HepG2 (cell line): Measurements from ENCODE around the gene MEAK7. TPM values are rescaled to one million over a fixed set of nuclear protein-coding genes. Genes with fewer than 3 reads are reported as not detected.

ENCODE experiments used
- ATAC-seq: fragments of 200-7000 bp; cut with Tn5 transposase; 3 replicates; pipeline ENCODE4 v1.9.1; 2020; ENCODE audit warnings: mild to moderate bottlenecking, moderate library complexity
- BruUV-seq: library from RNA; stranded (reverse); fragments of 400-500 nt; replicated peaks from 2 replicates; lab custom pipeline; 2021; lab: Mats Ljungman, UMichigan
- CTCF ChIA-PET: fragments of 300-600 bp; formaldehyde crosslinking; extraction: SDS; loops from one replicate; lab custom pipeline; 2021; ENCODE audit warnings: low total read pairs, inconsistent platforms, low intra/inter-chr PET ratio; lab: Yijun Ruan, JAX
- POLR2A ChIA-PET: fragments of 350-600 bp; sonication (Branson Sonifier 250); formaldehyde crosslinking; loops from one replicate; lab custom pipeline; 2020; ENCODE audit warnings: antibody characterized with exemption, inconsistent platforms; lab: Yijun Ruan, JAX
- DNase-seq: peaks from one replicate; pipeline ENCODE4 v3.0.0-alpha.2; 2015; ENCODE audit warnings: low spot score
- FAIRE-seq: peaks from 3 replicates; lab custom pipeline; 2011; peaks lifted over from hg19 to GRCh38; lab: Jason Lieb, UNC
- H2AFZ ChIP-seq: one replicate; pipeline ENCODE4 v1.6.1; 2011; ENCODE audit warnings: low read length, inconsistent platforms
- H3K27ac ChIP-seq: fragments of 300-600 bp; 3 replicates; pipeline ENCODE4 v1.8.0; 2011; ENCODE audit warnings: mixed run types, mild to moderate bottlenecking, mixed read lengths, low read length, inconsistent platforms; ENCODE audit not compliant: insufficient read depth; ENCODE audit errors: extremely low read length
- H3K27me3 ChIP-seq, 2 experiments: fragments of 200-600 bp in 1 of 2; 2 replicates in 1 of 2; 3 replicates in 1 of 2; pipeline versions ENCODE4 v1.6.0 to v1.8.0; 2011; ENCODE audit warnings: low read length in 2 of 2, mild to moderate bottlenecking in 2 of 2, moderate library complexity in 2 of 2, inconsistent platforms in 1 of 2; ENCODE audit not compliant: insufficient read depth in 2 of 2, control insufficient read depth in 1 of 2
- H3K36me3 ChIP-seq, 2 experiments: fragments of 200-600 bp in 1 of 2; replicated peaks in 1 of 2; 2 replicates in 1 of 2; 3 replicates in 1 of 2; pipeline versions ENCODE4 v1.5.1 to v1.8.0; 2011; ENCODE audit warnings: low read length in 2 of 2, inconsistent platforms in 1 of 2; ENCODE audit not compliant: insufficient read depth in 2 of 2, control insufficient read depth in 1 of 2
- H3K4me1 ChIP-seq: 2 replicates; pipeline ENCODE4 v1.5.1; 2012; ENCODE audit warnings: low read length, inconsistent platforms; ENCODE audit not compliant: insufficient read depth
- H3K4me2 ChIP-seq: 2 replicates; pipeline ENCODE4 v1.6.0; 2011; ENCODE audit warnings: low read depth, low read length, inconsistent platforms
- H3K4me3 ChIP-seq, 3 experiments: fragments of 200-600 bp in 1 of 3; sonication (generic), shearing (Covaris generic) in 1 of 3; replicated peaks in 1 of 3; 2 replicates each; pipeline ENCODE4 v1.5.1; 2011 to 2016; ENCODE audit warnings: low read length in 3 of 3, inconsistent platforms in 2 of 3, low read depth in 2 of 3, mild to moderate bottlenecking in 2 of 3, control low read depth in 1 of 3, mixed read lengths in 1 of 3; ENCODE audit not compliant: insufficient read depth in 1 of 3
- H3K79me2 ChIP-seq: one replicate; pipeline ENCODE4 v1.6.1; 2011; ENCODE audit warnings: low read length, inconsistent platforms; ENCODE audit not compliant: insufficient read depth
- H3K9ac ChIP-seq: 2 replicates; pipeline ENCODE4 v1.6.0; 2011; ENCODE audit warnings: mild to moderate bottlenecking, low read depth, low read length, inconsistent platforms; ENCODE audit not compliant: insufficient read depth
- H3K9me3 ChIP-seq: 2 replicates; pipeline ENCODE4 v1.5.1; 2012; ENCODE audit warnings: mild to moderate bottlenecking, low read length
- H4K20me1 ChIP-seq: 2 replicates; pipeline ENCODE4 v1.6.0; 2011; ENCODE audit warnings: inconsistent platforms, mild to moderate bottlenecking, low read length, moderate library complexity; ENCODE audit not compliant: insufficient read depth
- HIVEP1 ChIP-seq: sonication (generic); formaldehyde crosslinking; IDR thresholded peaks from 2 replicates; pipeline ENCODE4 v1.4.0; 2020; ENCODE audit warnings: mild to moderate bottlenecking, missing genetic modification reagents
- HMGA1 ChIP-seq: sonication (generic); formaldehyde crosslinking; conservative IDR thresholded peaks from 2 replicates; pipeline ENCODE4 v1.4.0; 2020; ENCODE audit warnings: missing genetic modification reagents
- MAZ ChIP-seq, 2 experiments: sonication (generic) in 1 of 2; formaldehyde crosslinking in 1 of 2; IDR thresholded peaks; 2 replicates each; pipeline versions ENCODE4 v1.5.0 to v1.6.1; 2012 to 2020; ENCODE audit warnings: low read depth in 2 of 2, mild to moderate bottlenecking in 2 of 2, borderline replicate concordance in 1 of 2, improper control_type of control experiment in 1 of 2, low read length in 1 of 2, missing genetic modification reagents in 1 of 2, moderate library complexity in 1 of 2
- MEF2D ChIP-seq: sonication (generic); formaldehyde crosslinking; IDR thresholded peaks from 2 replicates; pipeline ENCODE4 v1.5.1; 2020; ENCODE audit warnings: mild to moderate bottlenecking, missing genetic modification reagents
- NKX3-1 ChIP-seq: sonication (generic); formaldehyde crosslinking; IDR thresholded peaks from 2 replicates; pipeline ENCODE4 v1.5.0; 2020; ENCODE audit warnings: missing genetic modification reagents
- NR2F6 ChIP-seq, 2 experiments: IDR thresholded peaks; 2 replicates each; pipeline ENCODE4 v1.6.1; 2016; ENCODE audit warnings: antibody characterized with exemption in 1 of 2, mild to moderate bottlenecking in 1 of 2
- PAWR ChIP-seq: sonication (generic); formaldehyde crosslinking; IDR thresholded peaks from 2 replicates; pipeline ENCODE4 v1.4.0; 2020; ENCODE audit warnings: missing genetic modification reagents, mild to moderate bottlenecking, borderline replicate concordance
- ZFP36L2 ChIP-seq: sonication (generic); formaldehyde crosslinking; IDR thresholded peaks from 2 replicates; pipeline ENCODE4 v1.4.0; 2020; ENCODE audit warnings: missing genetic modification reagents
- ZNF251 ChIP-seq: sonication (generic); formaldehyde crosslinking; IDR thresholded peaks from 2 replicates; pipeline ENCODE4 v1.9.0; 2021; ENCODE audit warnings: mild to moderate bottlenecking, missing genetic modification reagents
- ZNF256 ChIP-seq: sonication (generic); formaldehyde crosslinking; conservative IDR thresholded peaks from 2 replicates; pipeline ENCODE4 v1.4.0; 2020; ENCODE audit warnings: missing genetic modification reagents
- ZNF329 ChIP-seq: sonication (generic); formaldehyde crosslinking; IDR thresholded peaks from 2 replicates; pipeline ENCODE4 v1.9.0; 2021; ENCODE audit warnings: low read depth, mild to moderate bottlenecking, missing genetic modification reagents
- ZNF777 ChIP-seq: sonication (generic); formaldehyde crosslinking; IDR thresholded peaks from 2 replicates; pipeline ENCODE4 v1.4.0; 2020; ENCODE audit warnings: missing genetic modification reagents
- WGBS: methylation state at CpG from one replicate; pipeline ENCODE4 v1.1.6; 2017; ENCODE audit warnings: low lambda C conversion rate; 5-methylcytosine and 5-hydroxymethylcytosine counted together
- in situ Hi-C: cut with HindIII; loops from 2 replicates; pipeline ENCODE4 v1.10.0; 2017; ENCODE audit warnings: low pct_unique_long_range_greater_than_20kb; ENCODE audit not compliant: extremely low pct_ligation_motif_present
- intact Hi-C: fragments of 100-400 bp; cut with micrococcal nuclease; formaldehyde crosslinking; loops from one replicate; pipeline ENCODE4 v1.10.0; 2022; ENCODE audit not compliant: unreplicated experiment
- polyA plus RNA-seq, 8 experiments: library from polyadenylated mRNA; depleted of rRNA in 3 of 8; stranded (reverse) in 7 of 8; unstranded in 1 of 8; fragments of >200 nt; fragmentation: Illumina TruSeq in 4 of 8; extraction: Trizol in 4 of 8; gene quantifications; 2 replicates each; pipeline versions ENCODE4 v1.2.1 to v1.2.3, GENCODE V29; 2011 to 2016; ENCODE audit warnings: low read depth in 4 of 8, missing spikeins in 1 of 8, mixed read lengths in 1 of 8; ENCODE audit not compliant: insufficient read depth in 1 of 8
- total RNA-seq, 5 experiments: library from RNA; depleted of rRNA; stranded (reverse); fragments of >200 nt; fragmentation: Illumina TruSeq; extraction: Trizol; gene quantifications; 2 replicates each; pipeline ENCODE4 v1.2.3, GENCODE V29; 2016; ENCODE audit warnings: low read depth in 1 of 5
- TF ChIP-seq, protein P1 (sequence below): sonication (generic); formaldehyde crosslinking; IDR thresholded peaks from 2 replicates; pipeline ENCODE4 v1.5.1; 2020; ENCODE audit warnings: missing genetic modification reagents, mild to moderate bottlenecking, borderline replicate concordance
- TF ChIP-seq, protein P2 (sequence below): sonication (generic); formaldehyde crosslinking; IDR thresholded peaks from 2 replicates; pipeline ENCODE4 v1.9.0; 2021; ENCODE audit warnings: mild to moderate bottlenecking, missing genetic modification reagents

Gene MEAK7
- total and polyA plus RNA-seq, 2 of the 13 experiments (the other 11 are each of a cell fraction or from before 2014, with no cell fraction given) = 11.8 to 14.7 TPM

DNA sequence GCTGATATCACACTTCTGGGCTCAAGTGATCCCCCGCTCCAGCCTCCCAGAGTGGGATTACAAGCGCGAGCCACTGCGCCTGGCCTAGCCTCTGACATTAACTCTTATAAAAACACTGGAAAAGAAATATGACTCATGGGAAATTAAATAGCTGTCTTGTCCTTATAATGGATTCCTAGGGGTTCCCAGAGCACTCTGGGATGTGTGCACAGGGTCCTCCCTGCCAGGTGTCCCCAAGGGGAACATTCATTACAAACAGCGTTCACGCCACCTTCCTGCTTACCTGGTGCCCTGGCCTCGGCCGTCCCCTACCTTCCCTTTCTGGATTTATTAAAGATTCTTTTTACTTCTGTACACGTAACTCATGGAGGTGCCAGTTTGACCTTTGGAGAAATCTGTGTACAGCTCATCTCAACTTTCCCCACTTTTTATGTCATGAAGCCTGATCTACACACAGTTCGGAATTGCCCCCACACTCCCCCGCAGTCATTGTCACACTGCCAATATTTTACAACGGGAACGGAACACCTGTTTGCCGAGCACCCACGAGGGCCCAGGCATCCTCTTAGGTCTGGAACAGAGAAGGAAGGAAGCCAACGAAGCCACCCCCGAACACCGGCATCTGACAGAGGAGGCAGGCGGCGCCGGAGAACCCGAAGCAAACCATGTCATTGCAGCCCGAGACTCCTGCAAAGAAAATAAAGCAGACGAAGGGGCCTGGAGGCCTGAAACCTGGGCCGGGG lies 39.7 kb upstream of the MEAK7 start:
- BruUV-seq = no TSS peak
- Histone ChIP-seq H3K9me3 (no peaks in the 10 kb centered on the region), H3K4me3 (no peak overlapping the region), H4K20me1 (no peaks in the 10 kb centered on the region), H3K4me2 (no peak overlapping the region), H3K27me3 (peaks cover 3 to 20% of the 10 kb centered on the region in 2 experiments; a peak in 3 of 5 replicates), H2AFZ (no peak overlapping the region), H3K9ac (no peak overlapping the region), H3K27ac (no peak overlapping the region), H3K4me1 (peaks cover 51% of the 10 kb centered on the region), H3K36me3 (no peaks in the 10 kb centered on the region), H3K79me2 (no peaks in the 10 kb centered on the region)
- in situ Hi-C loops = no loop called here
- ChIA-PET CTCF (no interaction called here), POLR2A (no interaction called here)
- intact Hi-C loops = no loop called here
- DNase-seq = no peak
- FAIRE-seq = no peak
- WGBS = 57% methylated on average over 25 of the region's 25 CpGs
- ATAC-seq = no peak
- TF ChIP-seq, protein P1, sequence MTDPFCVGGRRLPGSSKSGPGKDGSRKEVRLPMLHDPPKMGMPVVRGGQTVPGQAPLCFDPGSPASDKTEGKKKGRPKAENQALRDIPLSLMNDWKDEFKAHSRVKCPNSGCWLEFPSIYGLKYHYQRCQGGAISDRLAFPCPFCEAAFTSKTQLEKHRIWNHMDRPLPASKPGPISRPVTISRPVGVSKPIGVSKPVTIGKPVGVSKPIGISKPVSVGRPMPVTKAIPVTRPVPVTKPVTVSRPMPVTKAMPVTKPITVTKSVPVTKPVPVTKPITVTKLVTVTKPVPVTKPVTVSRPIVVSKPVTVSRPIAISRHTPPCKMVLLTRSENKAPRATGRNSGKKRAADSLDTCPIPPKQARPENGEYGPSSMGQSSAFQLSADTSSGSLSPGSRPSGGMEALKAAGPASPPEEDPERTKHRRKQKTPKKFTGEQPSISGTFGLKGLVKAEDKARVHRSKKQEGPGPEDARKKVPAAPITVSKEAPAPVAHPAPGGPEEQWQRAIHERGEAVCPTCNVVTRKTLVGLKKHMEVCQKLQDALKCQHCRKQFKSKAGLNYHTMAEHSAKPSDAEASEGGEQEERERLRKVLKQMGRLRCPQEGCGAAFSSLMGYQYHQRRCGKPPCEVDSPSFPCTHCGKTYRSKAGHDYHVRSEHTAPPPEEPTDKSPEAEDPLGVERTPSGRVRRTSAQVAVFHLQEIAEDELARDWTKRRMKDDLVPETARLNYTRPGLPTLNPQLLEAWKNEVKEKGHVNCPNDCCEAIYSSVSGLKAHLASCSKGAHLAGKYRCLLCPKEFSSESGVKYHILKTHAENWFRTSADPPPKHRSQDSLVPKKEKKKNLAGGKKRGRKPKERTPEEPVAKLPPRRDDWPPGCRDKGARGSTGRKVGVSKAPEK (CRISPR knock-in tag) = no peak
- TF ChIP-seq NKX3-1 (no peak), HMGA1 (CRISPR knock-in tag) (no peak), ZFP36L2 (CRISPR knock-in tag) (no peak), NR2F6 (IDR thresholded peaks at IDR 0.05) (no peak), NR2F6 (CRISPR knock-in tag; IDR thresholded peaks at IDR 0.05) (no peak), MEF2D (CRISPR knock-in tag) (no peak), ZNF251 (CRISPR knock-in tag) (no peak), ZNF329 (CRISPR knock-in tag) (no peak), HIVEP1 (no peak), MAZ (IDR thresholded peaks at IDR 0.05; ENCODE audit: borderline replicate concordance, low read depth, low read length) (no peak), MAZ (CRISPR knock-in tag; IDR thresholded peaks at IDR 0.05; ENCODE audit: low read depth) (no peak), ZNF777 (no peak), ZNF256 (no peak), PAWR (CRISPR knock-in tag) (no peak)
- TF ChIP-seq, protein P2, sequence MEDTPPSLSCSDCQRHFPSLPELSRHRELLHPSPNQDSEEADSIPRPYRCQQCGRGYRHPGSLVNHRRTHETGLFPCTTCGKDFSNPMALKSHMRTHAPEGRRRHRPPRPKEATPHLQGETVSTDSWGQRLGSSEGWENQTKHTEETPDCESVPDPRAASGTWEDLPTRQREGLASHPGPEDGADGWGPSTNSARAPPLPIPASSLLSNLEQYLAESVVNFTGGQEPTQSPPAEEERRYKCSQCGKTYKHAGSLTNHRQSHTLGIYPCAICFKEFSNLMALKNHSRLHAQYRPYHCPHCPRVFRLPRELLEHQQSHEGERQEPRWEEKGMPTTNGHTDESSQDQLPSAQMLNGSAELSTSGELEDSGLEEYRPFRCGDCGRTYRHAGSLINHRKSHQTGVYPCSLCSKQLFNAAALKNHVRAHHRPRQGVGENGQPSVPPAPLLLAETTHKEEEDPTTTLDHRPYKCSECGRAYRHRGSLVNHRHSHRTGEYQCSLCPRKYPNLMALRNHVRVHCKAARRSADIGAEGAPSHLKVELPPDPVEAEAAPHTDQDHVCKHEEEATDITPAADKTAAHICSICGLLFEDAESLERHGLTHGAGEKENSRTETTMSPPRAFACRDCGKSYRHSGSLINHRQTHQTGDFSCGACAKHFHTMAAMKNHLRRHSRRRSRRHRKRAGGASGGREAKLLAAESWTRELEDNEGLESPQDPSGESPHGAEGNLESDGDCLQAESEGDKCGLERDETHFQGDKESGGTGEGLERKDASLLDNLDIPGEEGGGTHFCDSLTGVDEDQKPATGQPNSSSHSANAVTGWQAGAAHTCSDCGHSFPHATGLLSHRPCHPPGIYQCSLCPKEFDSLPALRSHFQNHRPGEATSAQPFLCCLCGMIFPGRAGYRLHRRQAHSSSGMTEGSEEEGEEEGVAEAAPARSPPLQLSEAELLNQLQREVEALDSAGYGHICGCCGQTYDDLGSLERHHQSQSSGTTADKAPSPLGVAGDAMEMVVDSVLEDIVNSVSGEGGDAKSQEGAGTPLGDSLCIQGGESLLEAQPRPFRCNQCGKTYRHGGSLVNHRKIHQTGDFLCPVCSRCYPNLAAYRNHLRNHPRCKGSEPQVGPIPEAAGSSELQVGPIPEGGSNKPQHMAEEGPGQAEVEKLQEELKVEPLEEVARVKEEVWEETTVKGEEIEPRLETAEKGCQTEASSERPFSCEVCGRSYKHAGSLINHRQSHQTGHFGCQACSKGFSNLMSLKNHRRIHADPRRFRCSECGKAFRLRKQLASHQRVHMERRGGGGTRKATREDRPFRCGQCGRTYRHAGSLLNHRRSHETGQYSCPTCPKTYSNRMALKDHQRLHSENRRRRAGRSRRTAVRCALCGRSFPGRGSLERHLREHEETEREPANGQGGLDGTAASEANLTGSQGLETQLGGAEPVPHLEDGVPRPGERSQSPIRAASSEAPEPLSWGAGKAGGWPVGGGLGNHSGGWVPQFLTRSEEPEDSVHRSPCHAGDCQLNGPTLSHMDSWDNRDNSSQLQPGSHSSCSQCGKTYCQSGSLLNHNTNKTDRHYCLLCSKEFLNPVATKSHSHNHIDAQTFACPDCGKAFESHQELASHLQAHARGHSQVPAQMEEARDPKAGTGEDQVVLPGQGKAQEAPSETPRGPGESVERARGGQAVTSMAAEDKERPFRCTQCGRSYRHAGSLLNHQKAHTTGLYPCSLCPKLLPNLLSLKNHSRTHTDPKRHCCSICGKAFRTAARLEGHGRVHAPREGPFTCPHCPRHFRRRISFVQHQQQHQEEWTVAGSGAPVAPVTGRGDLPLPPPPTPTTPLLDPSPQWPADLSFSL (CRISPR knock-in tag) = no peak
